Right lobe of liver (tissue), 4 donors: ENCODE data around the gene SERPINA4.

ENCODE experiments used
- CTCF ChIP-seq, 4 donors: fragments of 200-600 bp in 3 of 4; fragments of 450-650 bp in 1 of 4; IDR thresholded peaks; one replicate each; pipeline versions ENCODE4 v1.5.1 to v1.8.0; 2016 to 2022; ENCODE audit warnings: antibody characterized with exemption in 4 of 4, mild to moderate bottlenecking in 2 of 4
- POLR2A ChIP-seq: fragments of 450-650 bp; IDR thresholded peaks from one replicate; pipeline ENCODE4 v1.6.1; 2017; ENCODE audit warnings: antibody characterized with exemption, mild to moderate bottlenecking
- donor health status: DM: no; HTN: no; CAD: no.
- donor health status: DM: no; HTN: no; CAD: no.
- donor health status: DM: no; HTN: yes; CAD: no.

GRCh38 chr14:94569381-94570001 is 8.2 kb downstream of the SERPINA4 start:
- TF ChIP-seq CTCF (IDR thresholded peaks at IDR 0.05) (no peak), POLR2A (no peak)
